Fibroblast of skin of abdomen (primary cell): ENCODE measurements around the gene GRB10.
A peak's percentile ranks its signal among the peaks of the same experiment; 100 is the strongest.

Experiments
- DNase-seq: peaks from one replicate; pipeline ENCODE4 v3.0.0-alpha.2; 2013

GRB10 gene

GRCh38 chr7:50631100-50631499, 151.6 kb downstream of the GRB10 start:
- DNase-seq = no peak

GRCh38 chr7:50629238-50629901, 153.3 kb downstream of the GRB10 start:
- DNase-seq = no peak

- DNase-seq = no peak
Observed at GRCh38 chr7:50628434-50629084, 154.1 kb downstream of the GRB10 start.

GRCh38 chr7:50627824-50628361, 154.8 kb downstream of the GRB10 start:
- DNase-seq = no peak

- no peak for DNase-seq
Observed at GRCh38 chr7:50626286-50626685, 156.4 kb downstream of the GRB10 start.

GRCh38 chr7:50625360-50625759, 157.3 kb downstream of the GRB10 start:
- no peak for DNase-seq

- DNase-seq = no peak
Observed at GRCh38 chr7:50622821-50623220, 159.9 kb downstream of the GRB10 start.

- DNase-seq = no peak
Observed at GRCh38 chr7:50621973-50622490, 160.7 kb downstream of the GRB10 start.

- no peak for DNase-seq
Observed at GRCh38 chr7:50621206-50621605, 161.5 kb downstream of the GRB10 start.

GRCh38 chr7:50620433-50620832, 162.3 kb downstream of the GRB10 start:
- no peak for DNase-seq

- no peak for DNase-seq
Observed at GRCh38 chr7:50619684-50620083, 163.0 kb downstream of the GRB10 start.

- no peak for DNase-seq
Observed at GRCh38 chr7:50618281-50618680, 164.4 kb downstream of the GRB10 start.

- DNase-seq = no peak
Observed at GRCh38 chr7:50615519-50616080, 167.1 kb downstream of the GRB10 start.

GRCh38 chr7:50614721-50615518, 167.8 kb downstream of the GRB10 start:
- no peak for DNase-seq

- DNase-seq = no peak
Observed at GRCh38 chr7:50613473-50613872, 169.2 kb downstream of the GRB10 start.

GRCh38 chr7:50612704-50613103, 170.0 kb downstream of the GRB10 start:
- no peak for DNase-seq

- DNase-seq = peak; percentile 62
Observed at GRCh38 chr7:50610521-50611277, 172.0 kb downstream of the GRB10 start.

- no peak for DNase-seq
Observed at GRCh38 chr7:50608196-50608906, 174.3 kb downstream of the GRB10 start.

- DNase-seq = no peak
Observed at GRCh38 chr7:50607524-50608125, 175.1 kb downstream of the GRB10 start.

GRCh38 chr7:50605059-50605458, 177.6 kb downstream of the GRB10 start:
- no peak for DNase-seq

GRCh38 chr7:50603287-50603686, 179.4 kb downstream of the GRB10 start:
- no peak for DNase-seq
